Loucy (cell line): ENCODE measurements around the gene KCNK7.
"Not testable (repeated sequence)": the region's sequence is repeated elsewhere in the genome, so short reads cannot be mapped to it uniquely, and the experiment has no call there.

ENCODE experiments used
- H2AFZ ChIP-seq: fragments of 200-600 bp; sonication (generic); 2 replicates; pipeline ENCODE4 v1.6.0; 2016; ENCODE audit warnings: antibody characterized with exemption, mild to moderate bottlenecking, low read length, moderate library complexity
- H3F3A ChIP-seq: fragments of 200-600 bp; 2 replicates; pipeline ENCODE4 v1.6.0; 2016; ENCODE audit warnings: antibody characterized with exemption, low read depth, mild to moderate bottlenecking
- H3K27me3 ChIP-seq: fragments of 200-600 bp; sonication (generic); 2 replicates; pipeline ENCODE4 v1.6.1; 2014; ENCODE audit warnings: low read length, mild to moderate bottlenecking; ENCODE audit not compliant: insufficient read depth, poor library complexity, severe bottlenecking
- H3K36me3 ChIP-seq: fragments of 200-600 bp; sonication (generic); 2 replicates; pipeline ENCODE4 v1.6.1; 2016; ENCODE audit warnings: low read length; ENCODE audit not compliant: insufficient read depth
- H3K4me1 ChIP-seq: fragments of 200-600 bp; sonication (generic); 2 replicates; pipeline ENCODE4 v1.5.1; 2014; ENCODE audit warnings: low read length, mild to moderate bottlenecking; ENCODE audit not compliant: insufficient read depth, poor library complexity, severe bottlenecking
- H3K4me2 ChIP-seq: fragments of 200-600 bp; sonication (generic); 2 replicates; pipeline ENCODE4 v1.6.0; 2014; ENCODE audit warnings: antibody characterized with exemption, low read length, low read depth, mild to moderate bottlenecking; ENCODE audit not compliant: poor library complexity, severe bottlenecking
- H3K4me3 ChIP-seq: fragments of 200-600 bp; sonication (generic); 2 replicates; pipeline ENCODE4 v1.5.1; 2014; ENCODE audit warnings: low read length, mild to moderate bottlenecking, mixed read lengths; ENCODE audit not compliant: poor library complexity, severe bottlenecking
- H3K79me2 ChIP-seq: fragments of 200-600 bp; sonication (generic); 2 replicates; pipeline ENCODE4 v1.6.1; 2014; ENCODE audit warnings: low read length; ENCODE audit not compliant: insufficient read depth
- H3K9ac ChIP-seq: fragments of 200-600 bp; sonication (generic); 2 replicates; pipeline ENCODE4 v1.6.0; 2014; ENCODE audit warnings: mild to moderate bottlenecking, low read depth, low read length, moderate library complexity; ENCODE audit not compliant: poor library complexity, severe bottlenecking
- H3K9me2 ChIP-seq: fragments of 200-600 bp; sonication (generic); replicated peaks from 2 replicates; pipeline ENCODE4 v1.6.1; 2016; ENCODE audit warnings: low read depth, low read length, mixed read lengths
- H3K9me3 ChIP-seq: fragments of 200-600 bp; sonication (generic); 2 replicates; pipeline ENCODE4 v1.6.1; 2014; ENCODE audit warnings: mild to moderate bottlenecking, antibody characterized with exemption, low read length, low read depth; ENCODE audit not compliant: insufficient read depth
- H4K20me1 ChIP-seq: fragments of 200-600 bp; sonication (generic); 2 replicates; pipeline ENCODE4 v1.6.0; 2014; ENCODE audit warnings: antibody characterized with exemption, low read length, mild to moderate bottlenecking; ENCODE audit not compliant: insufficient read depth, poor library complexity, severe bottlenecking
- CTCF ChIP-seq: fragments of 200-600 bp; sonication (generic); conservative IDR thresholded peaks from 2 replicates; pipeline ENCODE4 v1.5.1; 2014; ENCODE audit warnings: mild to moderate bottlenecking, antibody characterized with exemption, low read length
- EZH2phosphoT487 ChIP-seq: fragments of 200-600 bp; IDR thresholded peaks from 2 replicates; pipeline ENCODE4 v1.6.1; 2018; ENCODE audit warnings: antibody characterized with exemption, mild to moderate bottlenecking, moderate library complexity, borderline replicate concordance

KCNK7 gene

DNA sequence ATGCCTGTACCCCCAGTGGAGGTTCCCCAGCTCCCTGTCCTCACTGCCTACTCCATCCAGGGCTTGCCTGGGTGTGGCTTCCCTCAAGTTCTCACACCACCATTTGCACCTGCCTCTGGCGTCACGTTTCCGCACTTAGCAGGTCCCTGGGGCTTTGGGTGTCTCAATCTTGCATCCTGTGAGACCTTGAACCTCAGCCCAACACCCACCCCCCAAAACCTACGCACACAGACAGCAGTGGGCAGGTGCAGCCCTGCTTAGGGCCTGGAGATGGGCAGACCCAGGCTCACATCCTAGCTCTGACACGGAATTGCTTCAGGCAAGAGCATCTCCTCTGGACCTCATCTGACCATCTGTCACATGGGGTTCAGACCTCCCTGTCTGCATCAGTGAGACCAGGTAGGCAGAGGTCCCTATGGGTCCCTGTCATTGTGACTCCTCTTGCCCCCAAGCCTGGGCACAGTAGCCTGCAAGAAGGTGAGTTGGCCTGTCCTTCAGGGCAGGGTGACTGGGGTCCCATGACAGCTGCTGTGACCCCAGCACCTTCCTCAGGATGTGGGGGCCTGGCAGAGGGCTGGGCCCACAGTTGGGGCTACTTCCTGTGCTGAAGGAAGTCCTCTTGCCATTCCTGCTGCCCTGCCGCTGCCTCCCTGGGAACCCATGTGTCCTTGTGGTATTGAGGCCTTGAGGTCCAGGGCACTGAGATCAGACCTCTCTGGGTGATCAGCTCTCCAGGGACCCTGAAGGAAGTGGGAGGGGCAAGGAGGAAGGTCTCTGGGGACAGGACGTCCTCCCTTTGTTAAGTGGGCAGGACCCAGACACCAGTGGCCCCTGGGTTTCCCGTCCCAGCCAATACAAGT is 44.3 kb upstream of the KCNK7 start:
- H3K9me3 ChIP-seq = no peaks in the 10 kb centered on the region
- H3K36me3 ChIP-seq = peaks cover 21% of the 10 kb centered on the region; the same call in 1 of the 2 replicates
- H3K4me2 ChIP-seq = peak overlapping the region; percentile 80
- H4K20me1 ChIP-seq = no peaks in the 10 kb centered on the region
- H3K4me3 ChIP-seq = peak overlapping the region; percentile 83
- no peaks in the 10 kb centered on the region for H3K27me3 ChIP-seq
- H2AFZ ChIP-seq = no peak overlapping the region
- peaks cover 29% of the 10 kb centered on the region for H3K4me1 ChIP-seq
- TF ChIP-seq CTCF (no peak), EZH2phosphoT487 (no peak)
- peaks cover 20% of the 10 kb centered on the region; the same call in 1 of the 2 replicates for H3K79me2 ChIP-seq
- no peaks in the 10 kb centered on the region for H3K9me2 ChIP-seq
- H3F3A ChIP-seq = no peaks in the 10 kb centered on the region
- H3K9ac ChIP-seq = peak overlapping the region; percentile 74

DNA sequence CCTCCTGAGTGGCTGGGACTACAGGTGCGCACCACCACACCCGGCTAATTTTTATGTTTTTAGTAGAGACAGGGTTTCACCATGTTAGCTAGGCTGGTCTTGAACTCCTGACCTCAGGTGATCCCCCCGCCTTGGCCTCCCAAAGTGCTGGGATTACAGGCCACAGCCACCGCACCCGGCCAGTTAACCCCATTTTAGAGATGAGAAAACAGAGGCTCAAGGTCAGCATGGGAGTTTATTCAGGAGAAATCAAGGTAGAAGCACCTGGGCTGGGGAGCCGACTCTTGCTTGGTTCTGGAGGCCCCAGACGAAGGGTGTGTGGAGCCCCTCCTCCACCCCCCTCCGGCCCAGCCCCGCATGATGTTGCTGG is 43.6 kb upstream of the KCNK7 start:
- Histone ChIP-seq H3K4me1 (peaks cover 29% of the 10 kb centered on the region), H3K4me3 (peak overlapping the region; percentile 83), H3K36me3 (peaks cover 27% of the 10 kb centered on the region; the same call in 1 of the 2 replicates), H3K79me2 (peaks cover 20% of the 10 kb centered on the region; the same call in 1 of the 2 replicates), H3K9ac (peak overlapping the region; percentile 74), H3K4me2 (peak overlapping the region; percentile 80)
- not testable (repeated sequence) for H3K9me3 ChIP-seq, H4K20me1 ChIP-seq, H3K9me2 ChIP-seq, H3F3A ChIP-seq, H3K27me3 ChIP-seq, H2AFZ ChIP-seq

DNA sequence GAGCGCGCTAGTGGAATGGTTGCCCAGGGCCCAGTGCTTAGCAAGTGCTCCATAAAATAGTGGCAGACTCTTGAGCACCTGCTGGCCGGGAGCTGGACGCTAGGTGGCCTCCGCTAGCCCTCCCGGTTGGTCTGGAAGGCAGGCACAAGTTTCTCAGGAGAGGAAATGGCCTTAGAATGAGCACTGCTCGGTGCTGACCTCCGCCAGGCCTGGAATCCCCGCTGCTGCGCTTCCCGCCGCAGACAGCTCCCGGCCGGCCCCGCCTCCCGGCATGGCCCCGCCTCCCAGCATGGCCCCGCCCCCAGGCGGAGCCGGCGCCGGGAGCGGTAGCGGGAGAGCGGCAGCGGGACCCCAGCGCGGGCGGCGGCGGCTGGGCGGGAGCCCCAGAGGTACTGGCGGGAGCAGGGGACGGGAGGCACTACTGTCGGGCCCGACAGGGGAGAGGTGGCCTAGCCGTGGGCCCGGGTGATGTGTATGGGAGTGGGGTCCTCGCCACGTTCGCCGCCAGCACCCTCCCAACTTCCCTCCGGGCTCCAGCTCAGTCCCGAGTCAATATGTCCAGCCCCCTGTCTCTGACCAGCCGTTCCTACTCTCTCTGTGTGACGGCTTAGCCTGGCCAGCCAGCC is 42.3 kb upstream of the KCNK7 start, which contains the start of gene SIPA1:
TSS of gene SIPA1 (plus strand) at position 308 of the 626 bp plus-strand sequence. CDS start 2,821 bp downstream, outside the sequence.
- H3K27me3 ChIP-seq = no peaks in the 10 kb centered on the region
- H3K36me3 ChIP-seq = peaks cover 28% of the 10 kb centered on the region; the same call in 1 of the 2 replicates
- peak within 1 kb of the TSS; percentile 50; the same call in 1 of the 2 replicates for H2AFZ ChIP-seq
- peak within 1 kb of the TSS; percentile 80 for H3K4me2 ChIP-seq
- H3K9ac ChIP-seq = peak within 1 kb of the TSS; percentile 76
- H3K79me2 ChIP-seq = peaks cover 20% of the 10 kb centered on the region; the same call in 1 of the 2 replicates
- peak within 1 kb of the TSS; percentile 83 for H3K4me3 ChIP-seq
- H3K4me1 ChIP-seq = peaks cover 37% of the 10 kb centered on the region
- no peak for TF ChIP-seq EZH2phosphoT487
- TF ChIP-seq CTCF = peak; percentile 19; the same call in 1 of the 2 replicates
- no peaks in the 10 kb centered on the region for H3K9me3 ChIP-seq
- H3F3A ChIP-seq = no peaks in the 10 kb centered on the region
- H3K9me2 ChIP-seq = no peaks in the 10 kb centered on the region
- H4K20me1 ChIP-seq = no peaks in the 10 kb centered on the region
